HCT116 (cell line): ENCODE results near the gene HOXA2. TPM values are rescaled to one million over a fixed set of nuclear protein-coding genes. Genes with fewer than 3 reads are reported as not detected.

Experiments
- ATAC-seq: fragments of 200-7000 bp; cut with Tn5 transposase; 2 replicates; pipeline ENCODE4 v1.9.1; 2020; ENCODE audit warnings: mild to moderate bottlenecking, moderate library complexity
- BruUV-seq: library from RNA; stranded (reverse); fragments of 400-500 nt; replicated peaks from 2 replicates; lab custom pipeline; 2021; lab: Mats Ljungman, UMichigan
- CTCF ChIA-PET: fragments of 300-600 bp; sonication (Branson Sonifier 250); formaldehyde crosslinking; loops from one replicate; lab custom pipeline; 2021; ENCODE audit warnings: antibody characterized with exemption; lab: Charles Lee
- POLR2A ChIA-PET: fragments of 300-600, 350-600 bp; sonication (Branson Sonifier 250); formaldehyde crosslinking; loops from one replicate; lab custom pipeline; 2021; ENCODE audit warnings: antibody characterized with exemption; lab: Charles Lee
- RAD21 ChIA-PET, 2 experiments: fragments of 300-600 bp; sonication (Branson Sonifier 250); formaldehyde crosslinking; loops; one replicate each; lab custom pipeline; 2023; ENCODE audit warnings: low total read pairs in 2 of 2; ENCODE audit not compliant: uncharacterized antibody in 2 of 2, unreplicated experiment in 2 of 2, low non-redundant PET in 1 of 2; lab: Charles Lee
- DNase-seq: peaks from one replicate; pipeline ENCODE4 v3.0.0-alpha.2; 2010; ENCODE audit warnings: low read depth, low spot score
- H2AFZ ChIP-seq: fragments of 200-600 bp; shearing (Covaris generic), sonication (generic); 2 replicates; pipeline ENCODE4 v1.6.1; 2017; ENCODE audit warnings: low read depth, mixed run types, mixed read lengths, antibody characterized with exemption, low read length; ENCODE audit not compliant: poor library complexity, severe bottlenecking
- H3K27ac ChIP-seq: 2 replicates; pipeline ENCODE4 v1.5.1; 2012; ENCODE audit warnings: low read depth, low read length
- H3K27me3 ChIP-seq: fragments of 200-600 bp; sonication (generic); 2 replicates; pipeline ENCODE4 v1.6.1; 2016; ENCODE audit warnings: mixed run types, low read length, mixed read lengths; ENCODE audit not compliant: insufficient read depth
- H3K36me3 ChIP-seq, 2 experiments: fragments of 200-500 bp in 1 of 2; fragments of 200-600 bp in 1 of 2; sonication (Bioruptor generic) in 1 of 2; sonication (generic) in 1 of 2; 2 replicates each; pipeline versions ENCODE4 v1.5.1 to v1.6.1; 2014 to 2016; ENCODE audit warnings: low read length in 2 of 2, inconsistent platforms in 1 of 2, mixed read lengths in 1 of 2, mixed run types in 1 of 2; ENCODE audit not compliant: insufficient read depth in 2 of 2, control insufficient read depth in 1 of 2
- H3K4me1 ChIP-seq, 2 experiments: fragments of 200-600 bp in 1 of 2; sonication (generic) in 1 of 2; 2 replicates each; pipeline versions ENCODE4 v1.5.1 to v1.6.1; 2012 to 2017; ENCODE audit warnings: low read length in 2 of 2, inconsistent platforms in 1 of 2, mild to moderate bottlenecking in 1 of 2, mixed read lengths in 1 of 2, mixed run types in 1 of 2, moderate library complexity in 1 of 2; ENCODE audit not compliant: insufficient read depth in 2 of 2, control insufficient read depth in 1 of 2
- H3K4me2 ChIP-seq: fragments of 200-600 bp; sonication (generic); 2 replicates; pipeline ENCODE4 v1.6.1; 2017; ENCODE audit warnings: mixed run types, low read length, mixed read lengths
- H3K4me3 ChIP-seq, 2 experiments: fragments of 200-600 bp in 1 of 2; sonication (generic) in 1 of 2; replicated peaks in 1 of 2; 2 replicates each; pipeline ENCODE4 v1.5.1; 2011 to 2016; ENCODE audit warnings: low read length in 2 of 2, control low read depth in 1 of 2, low read depth in 1 of 2, mild to moderate bottlenecking in 1 of 2, mixed read lengths in 1 of 2, mixed run types in 1 of 2
- H3K79me2 ChIP-seq: fragments of 200-600 bp; sonication (generic); 2 replicates; pipeline ENCODE4 v1.6.1; 2017; ENCODE audit warnings: mild to moderate bottlenecking, mixed run types, low read length, moderate library complexity, mixed read lengths; ENCODE audit not compliant: insufficient read depth
- H3K9ac ChIP-seq: fragments of 200-600 bp; sonication (generic); 2 replicates; pipeline ENCODE4 v1.6.1; 2016; ENCODE audit warnings: low read length, mixed read lengths
- H3K9me2 ChIP-seq: fragments of 200-600 bp; sonication (generic), shearing (Covaris generic); 2 replicates; pipeline ENCODE4 v1.6.1; 2017; ENCODE audit warnings: mixed run types, mild to moderate bottlenecking, moderate library complexity; ENCODE audit not compliant: insufficient read depth
- H3K9me3 ChIP-seq, 2 experiments: fragments of 200-500 bp in 1 of 2; fragments of 200-600 bp in 1 of 2; sonication (Bioruptor generic) in 1 of 2; sonication (generic) in 1 of 2; 2 replicates each; pipeline ENCODE4 v1.6.1; 2014 to 2017; ENCODE audit warnings: low read length in 2 of 2, mixed read lengths in 2 of 2, inconsistent platforms in 1 of 2, low read depth in 1 of 2, mild to moderate bottlenecking in 1 of 2, mixed run types in 1 of 2, moderate library complexity in 1 of 2; ENCODE audit not compliant: control insufficient read depth in 1 of 2, insufficient read depth in 1 of 2
- H4K20me1 ChIP-seq: fragments of 200-600 bp; sonication (generic), shearing (Covaris generic); 2 replicates; pipeline ENCODE4 v1.6.1; 2017; ENCODE audit warnings: mixed run types, mild to moderate bottlenecking, moderate library complexity; ENCODE audit not compliant: insufficient read depth
- CEBPB ChIP-seq: IDR thresholded peaks from 2 replicates; pipeline ENCODE4 v1.6.1; 2012; ENCODE audit warnings: low read depth
- EGR1 ChIP-seq: IDR thresholded peaks from 2 replicates; pipeline ENCODE4 v1.6.1; 2012; ENCODE audit warnings: low read depth
- EZH2phosphoT487 ChIP-seq: fragments of 200-600 bp; IDR thresholded peaks from 2 replicates; pipeline ENCODE4 v1.6.1; 2018; ENCODE audit warnings: antibody characterized with exemption, borderline replicate concordance
- POLR2AphosphoS5 ChIP-seq: IDR thresholded peaks from 2 replicates; pipeline ENCODE4 v1.6.1; 2011; ENCODE audit warnings: mild to moderate bottlenecking, low read depth, low read length, moderate library complexity
- intact Hi-C: fragments of 100-400 bp; cut with micrococcal nuclease; formaldehyde crosslinking; loops from 2 replicates; pipeline ENCODE4 v1.10.0; 2022
- total RNA-seq: library from RNA; stranded (reverse); gene quantifications from one replicate; pipeline ENCODE4 v1.2.1, GENCODE V29; 2021; ENCODE audit not compliant: unreplicated experiment
- TF ChIP-seq, protein P1 (sequence below): IDR thresholded peaks from 2 replicates; pipeline ENCODE4 v1.6.1; 2011; ENCODE audit warnings: mild to moderate bottlenecking, low read length, moderate library complexity; ENCODE audit not compliant: insufficient replicate concordance; ENCODE audit errors: extremely low read depth

Gene HOXA2
- total RNA-seq, 1 experiment from 2014 or later: 0.57 TPM

DNA sequence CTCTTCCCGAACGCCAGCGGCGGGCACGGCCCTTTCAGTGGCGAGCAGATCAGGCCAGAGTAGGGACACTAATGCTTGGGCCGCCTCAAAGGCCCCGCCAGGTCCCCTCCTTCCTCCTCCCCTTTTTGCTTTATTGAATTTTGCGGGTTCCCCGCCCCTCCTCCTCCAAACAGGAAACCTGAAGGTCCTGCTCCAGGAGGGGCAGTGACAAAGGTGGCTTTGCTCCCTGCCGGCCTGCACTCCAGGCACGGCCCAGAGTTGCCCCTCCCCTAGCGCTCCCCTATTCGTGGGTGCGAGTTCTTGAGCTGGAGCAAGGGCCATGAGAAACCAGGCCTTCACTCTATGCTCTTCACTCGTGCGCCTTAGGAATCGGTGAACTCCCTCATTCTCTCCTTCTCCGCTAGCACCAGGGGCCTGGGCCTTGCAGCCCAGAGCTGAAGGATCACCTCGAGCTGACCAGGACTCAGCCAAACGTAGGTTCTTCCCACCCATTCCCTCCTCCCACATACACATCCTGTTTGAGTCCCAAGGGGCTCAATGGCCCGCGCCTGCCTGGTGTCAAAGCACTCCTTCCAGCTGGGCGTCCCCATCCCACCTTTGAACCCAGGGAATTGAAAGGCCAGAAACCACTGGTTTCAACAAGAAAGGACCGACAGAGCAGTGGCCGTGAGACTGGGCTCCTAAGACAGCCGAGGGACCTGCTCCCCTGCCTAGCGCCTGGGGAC, 45.7 kb upstream of the HOXA2 start:
- ATAC-seq: peak; percentile 36
- H3K9me3 ChIP-seq: no peaks in the 10 kb centered on the region
- H2AFZ ChIP-seq: no peak overlapping the region
- H3K4me3 ChIP-seq: peak overlapping the region; percentile 40 to 71
- RAD21 ChIA-PET: interaction anchor here in 1 of 2 experiments (0.6 kb wide), 1 partner anchor 13 kb away, joined by 3 read pairs; no protein-coding TSS in a partner anchor
- no peaks in the 10 kb centered on the region for H3K9me2 ChIP-seq
- intact Hi-C loops: no loop called here
- H3K9ac ChIP-seq: peak overlapping the region; percentile 74
- peak overlapping the region; percentile 82 for H3K27ac ChIP-seq
- H3K36me3 ChIP-seq: peaks cover 6 to 12% of the 10 kb centered on the region in 2 experiments; a peak in 2 of 4 replicates
- CTCF ChIA-PET: interaction anchor here (0.6 to 3.7 kb wide), 3 partner anchors 13 to 461 kb away, joined by 3 to 27 read pairs (median 10); no protein-coding TSS in a partner anchor
- POLR2A ChIA-PET: no interaction called here
- no TSS peak for BruUV-seq
- TF ChIP-seq, protein P1, sequence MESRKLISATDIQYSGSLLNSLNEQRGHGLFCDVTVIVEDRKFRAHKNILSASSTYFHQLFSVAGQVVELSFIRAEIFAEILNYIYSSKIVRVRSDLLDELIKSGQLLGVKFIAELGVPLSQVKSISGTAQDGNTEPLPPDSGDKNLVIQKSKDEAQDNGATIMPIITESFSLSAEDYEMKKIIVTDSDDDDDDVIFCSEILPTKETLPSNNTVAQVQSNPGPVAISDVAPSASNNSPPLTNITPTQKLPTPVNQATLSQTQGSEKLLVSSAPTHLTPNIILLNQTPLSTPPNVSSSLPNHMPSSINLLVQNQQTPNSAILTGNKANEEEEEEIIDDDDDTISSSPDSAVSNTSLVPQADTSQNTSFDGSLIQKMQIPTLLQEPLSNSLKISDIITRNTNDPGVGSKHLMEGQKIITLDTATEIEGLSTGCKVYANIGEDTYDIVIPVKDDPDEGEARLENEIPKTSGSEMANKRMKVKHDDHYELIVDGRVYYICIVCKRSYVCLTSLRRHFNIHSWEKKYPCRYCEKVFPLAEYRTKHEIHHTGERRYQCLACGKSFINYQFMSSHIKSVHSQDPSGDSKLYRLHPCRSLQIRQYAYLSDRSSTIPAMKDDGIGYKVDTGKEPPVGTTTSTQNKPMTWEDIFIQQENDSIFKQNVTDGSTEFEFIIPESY: no peak
- TF ChIP-seq EZH2phosphoT487 (no peak), EGR1 (no peak), CEBPB (no peak), POLR2AphosphoS5 (0 out of 2 replicates have a peak, but pooled peaks have one; percentile 31)
- H3K4me1 ChIP-seq: peaks cover 25 to 57% of the 10 kb centered on the region in 2 experiments
- DNase-seq: no peak
- H3K27me3 ChIP-seq: no peaks in the 10 kb centered on the region
- H4K20me1 ChIP-seq: no peaks in the 10 kb centered on the region
- peaks cover 45% of the 10 kb centered on the region for H3K79me2 ChIP-seq
- H3K4me2 ChIP-seq: peak overlapping the region; percentile 95
